ENCODE measurements around the gene C2CD3. TPM values are rescaled to one million over a fixed set of nuclear protein-coding genes. Genes with fewer than 3 reads are reported as not detected.

Gene C2CD3
- total RNA-seq, 1 experiment from 2014 or later = 22.0 TPM

DNA sequence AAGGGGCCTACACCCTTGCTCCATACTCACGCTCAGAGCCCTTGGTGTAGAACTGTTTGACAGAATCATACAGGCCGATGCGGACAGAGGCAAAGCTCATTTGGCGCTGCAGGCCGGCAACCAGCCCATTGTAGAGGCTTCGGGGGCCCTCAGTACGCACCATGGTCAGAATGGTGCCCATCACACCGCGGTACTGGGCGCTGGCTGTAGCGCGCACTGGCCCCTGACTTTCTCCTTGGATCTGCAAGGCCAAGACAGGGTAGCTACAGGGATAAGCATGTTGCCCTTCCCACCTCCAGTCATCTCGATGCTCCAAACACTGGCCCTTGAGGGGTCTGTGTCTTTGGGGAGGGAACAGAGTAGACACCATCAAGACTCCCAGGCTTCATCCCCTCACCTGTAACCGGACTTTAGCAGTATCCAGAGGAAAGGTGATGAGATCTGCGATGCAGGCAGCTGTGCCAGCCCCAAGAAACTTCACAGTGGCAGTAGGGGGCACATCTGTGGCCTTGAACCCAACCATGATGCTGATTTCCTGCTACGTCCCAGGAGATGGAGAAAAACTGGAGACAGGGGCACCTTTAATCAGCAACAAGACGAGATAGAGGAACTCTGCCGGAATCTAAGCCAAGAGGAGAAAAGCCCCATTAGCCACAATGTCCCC lies 192.8 kb downstream of the C2CD3 start:
- Histone ChIP-seq H3K79me1 (ENCODE audit: insufficient read depth, low read depth, low read length, poor library complexity, severe bottlenecking) (no peaks in the 10 kb centered on the region), H3K27ac (ENCODE audit: insufficient read length, low read depth, low read length) (no peak overlapping the region), H2AK5ac (ENCODE audit: insufficient read length, low read length) (no peak overlapping the region), H4K91ac (ENCODE audit: insufficient read length, low read depth, low read length) (no peak overlapping the region), H4K5ac (ENCODE audit: insufficient read length, low read depth, low read length) (no peak overlapping the region), H3K9me3 (ENCODE audit: control insufficient read depth, low read depth, low read length) (no peaks in the 10 kb centered on the region), H2BK5ac (ENCODE audit: insufficient read length, low read length) (no peak overlapping the region), H2BK120ac (ENCODE audit: low read depth, low read length, poor library complexity, severe bottlenecking) (no peak overlapping the region), H4K8ac (replicated peaks; ENCODE audit: insufficient read length, low read depth, low read length) (no peak overlapping the region), H3K23ac (ENCODE audit: insufficient read length, low read depth, low read length) (no peak overlapping the region), H3K14ac (ENCODE audit: insufficient read depth, low read length) (no peak overlapping the region), H3K18ac (ENCODE audit: insufficient read length, low read depth, low read length) (no peak overlapping the region), H3K56ac (ENCODE audit: insufficient read length, low read depth, low read length) (no peak overlapping the region), H3K27me3 (ENCODE audit: insufficient read depth, low read length) (no peaks in the 10 kb centered on the region), H2BK15ac (ENCODE audit: low read depth, low read length) (no peak overlapping the region), H3K9ac (ENCODE audit: extremely low read depth, insufficient read length, low read length) (no peak overlapping the region), H3K4me2 (ENCODE audit: insufficient read depth, insufficient read length, low read length) (no peak overlapping the region), H4K20me1 (ENCODE audit: control insufficient read depth, insufficient read depth, insufficient read length) (no peaks in the 10 kb centered on the region), H2BK20ac (ENCODE audit: low read depth, low read length, poor library complexity, severe bottlenecking) (no peak overlapping the region), H3K79me2 (ENCODE audit: insufficient read depth, low read length) (0 out of 2 replicates have a peak, but pooled peaks cover 2% of the 10 kb centered on the region), H3K4me1 (ENCODE audit: insufficient read depth, low read length) (no peaks in the 10 kb centered on the region; the same call in 1 of the 2 replicates), H3K23me2 (ENCODE audit: insufficient read length, low read depth, low read length, poor library complexity, severe bottlenecking) (peaks cover 10% of the 10 kb centered on the region), H2AFZ (ENCODE audit: low read length) (no peak overlapping the region), H3T11ph (ENCODE audit: low read length) (no peak overlapping the region), H3K4ac (ENCODE audit: low read depth, low read length) (no peak overlapping the region), H2BK12ac (ENCODE audit: insufficient read length, low read depth, low read length) (no peak overlapping the region)
- Mint-ChIP-seq H3K36me3 (ENCODE audit: insufficient read depth in 1 of 3, low read depth in 3 of 3) (peaks cover 57 to 78% (median 77%) of the 10 kb centered on the region in 3 experiments; a peak in 6 of 7 replicates), H3K4me3 (no peak overlapping the region), H3K27ac (no peak overlapping the region; a peak in 1 of 7 replicates), H3K27me3 (ENCODE audit: low read depth) (peaks cover 8% of the 10 kb centered on the region), H3K4me1 (peaks cover 26 to 37% of the 10 kb centered on the region in 2 experiments), H3K9me3 (no peaks in the 10 kb centered on the region; a peak in 1 of 5 replicates)
- no CpG with 5 or more reads among the region's 18 CpGs for WGBS (ENCODE audit: extremely low coverage, insufficient read length, low lambda C conversion rate)
- TF ChIP-seq, protein P1, sequence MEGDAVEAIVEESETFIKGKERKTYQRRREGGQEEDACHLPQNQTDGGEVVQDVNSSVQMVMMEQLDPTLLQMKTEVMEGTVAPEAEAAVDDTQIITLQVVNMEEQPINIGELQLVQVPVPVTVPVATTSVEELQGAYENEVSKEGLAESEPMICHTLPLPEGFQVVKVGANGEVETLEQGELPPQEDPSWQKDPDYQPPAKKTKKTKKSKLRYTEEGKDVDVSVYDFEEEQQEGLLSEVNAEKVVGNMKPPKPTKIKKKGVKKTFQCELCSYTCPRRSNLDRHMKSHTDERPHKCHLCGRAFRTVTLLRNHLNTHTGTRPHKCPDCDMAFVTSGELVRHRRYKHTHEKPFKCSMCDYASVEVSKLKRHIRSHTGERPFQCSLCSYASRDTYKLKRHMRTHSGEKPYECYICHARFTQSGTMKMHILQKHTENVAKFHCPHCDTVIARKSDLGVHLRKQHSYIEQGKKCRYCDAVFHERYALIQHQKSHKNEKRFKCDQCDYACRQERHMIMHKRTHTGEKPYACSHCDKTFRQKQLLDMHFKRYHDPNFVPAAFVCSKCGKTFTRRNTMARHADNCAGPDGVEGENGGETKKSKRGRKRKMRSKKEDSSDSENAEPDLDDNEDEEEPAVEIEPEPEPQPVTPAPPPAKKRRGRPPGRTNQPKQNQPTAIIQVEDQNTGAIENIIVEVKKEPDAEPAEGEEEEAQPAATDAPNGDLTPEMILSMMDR (conservative IDR thresholded peaks at IDR 0.05) = no peak
- DNase-seq = no peak

Measured in H9 (cell line).